ENCODE data around the gene CTR9. TPM values are rescaled to one million over a fixed set of nuclear protein-coding genes. Genes with fewer than 3 reads are reported as not detected.
A peak's percentile ranks its signal among the peaks of the same experiment; 100 is the strongest.
"Not testable (repeated sequence)": the region's sequence is repeated elsewhere in the genome, so short reads cannot be mapped to it uniquely, and the experiment has no call there.

The CTR9 gene
- total RNA-seq, 8 experiments from 2014 or later, result 19.8 to 55.0 (median 30.6) TPM

DNA sequence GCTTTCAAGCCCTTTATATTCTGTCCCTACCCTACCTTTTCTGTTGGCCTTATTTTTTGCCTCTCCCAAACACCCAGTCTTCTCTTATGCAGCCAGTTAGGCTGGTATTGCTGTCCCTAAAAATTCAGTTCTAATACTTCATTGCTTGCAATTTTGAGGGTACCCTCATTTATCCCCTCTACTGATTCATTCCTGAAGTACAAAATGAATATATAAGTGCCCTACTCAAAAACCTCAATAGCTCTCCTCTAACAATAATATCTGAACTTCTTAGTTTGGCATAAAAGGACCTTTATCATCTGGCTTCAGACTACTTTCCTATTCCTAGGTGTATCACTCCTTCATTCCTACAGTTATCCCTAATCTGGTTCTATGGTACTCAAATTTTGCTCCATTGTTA is 62.9 kb downstream of the CTR9 start:
- H3K4me3 ChIP-seq, result no peak overlapping the region
- no peak overlapping the region for H3K27ac ChIP-seq
- no peak for ATAC-seq (replicated peaks in 6 of 8)
- peaks cover 0 to 6% of the 10 kb centered on the region in 2 donors for H3K4me1 ChIP-seq (replicated peaks in 1 of 2)
- in situ Hi-C loops (cut with MboI; ENCODE audit: low pct_unique_long_range_greater_than_20kb in 2 of 9, low sequenced_read_pairs in 9 of 9, unreplicated experiment in 9 of 9), result no loop called here

DNA sequence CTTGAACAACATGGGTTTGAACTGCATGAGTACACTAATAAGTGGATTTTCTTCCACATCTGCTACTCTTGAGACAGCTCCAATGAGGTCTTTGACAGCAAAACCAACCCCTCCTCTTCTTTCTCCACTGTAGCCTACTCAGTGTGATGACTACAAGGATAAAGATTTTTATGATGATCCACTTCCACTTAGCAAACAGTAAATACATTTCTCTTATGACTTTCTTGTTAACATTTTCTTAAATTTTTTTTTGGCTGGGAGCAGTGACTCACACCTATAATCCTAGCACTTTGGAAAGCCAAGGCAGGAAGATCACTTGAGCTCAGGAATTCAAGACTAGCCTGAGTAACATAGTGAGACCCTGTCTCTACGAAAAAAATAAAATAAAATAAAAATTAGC is 67.5 kb downstream of the CTR9 start:
- H3K4me1 ChIP-seq (replicated peaks in 1 of 2), result peaks cover 0 to 7% of the 10 kb centered on the region in 2 donors
- peak in 1 of 8 experiments; percentile 39 for ATAC-seq (replicated peaks in 6 of 8)
- in situ Hi-C loops (cut with MboI; ENCODE audit: low pct_unique_long_range_greater_than_20kb in 2 of 9, low sequenced_read_pairs in 9 of 9, unreplicated experiment in 9 of 9), result no loop called here
- no peak overlapping the region for H3K4me3 ChIP-seq
- 0 to 100% (median 83%) methylated on average over 1 of the region's 1 CpG; no CpG with 5 or more reads in 3 of the 10 experiments for WGBS, 10 experiments
- no peak overlapping the region for H3K27ac ChIP-seq

- H3K4me3 ChIP-seq; ATAC-seq (replicated peaks in 6 of 8); H3K27ac ChIP-seq; in situ Hi-C loops (cut with MboI; ENCODE audit: low pct_unique_long_range_greater_than_20kb in 2 of 9, low sequenced_read_pairs in 9 of 9, unreplicated experiment in 9 of 9): not testable (repeated sequence)
- 70 to 86% methylated on average over 2 of the region's 3 CpGs; no CpG with 5 or more reads in 8 of the 10 experiments for WGBS, 10 experiments
- peaks cover 0 to 10% of the 10 kb centered on the region in 2 donors for H3K4me1 ChIP-seq (replicated peaks in 1 of 2)
These were observed 71.4 kb downstream of the CTR9 start for GRCh38 chr11:10822491-10822890.

DNA sequence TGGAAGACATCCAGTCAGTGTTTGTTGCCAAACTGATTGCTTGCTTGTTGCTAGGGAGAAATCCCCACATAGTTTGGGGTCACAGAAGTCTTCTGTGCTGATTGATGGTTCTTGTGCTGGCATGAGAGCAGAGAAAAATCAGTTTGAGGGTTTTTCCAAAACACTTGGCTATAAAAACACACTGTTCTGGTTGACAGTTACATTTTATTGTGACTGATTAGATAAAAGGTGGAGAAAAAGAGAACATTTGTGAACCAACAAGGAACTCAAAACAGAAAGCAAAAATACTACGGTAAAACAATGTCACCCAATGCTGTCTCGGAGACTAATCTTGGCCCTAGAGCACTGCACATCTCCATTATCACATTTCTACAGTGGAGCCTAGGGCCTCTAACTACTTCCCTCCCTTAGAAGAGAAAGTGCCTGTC is 72.1 kb downstream of the CTR9 start:
- Histone ChIP-seq H3K4me1 (replicated peaks in 1 of 2) (peaks cover 0 to 10% of the 10 kb centered on the region in 2 donors), H3K27ac (no peak overlapping the region), H3K4me3 (no peak overlapping the region)
- peak in 1 of 8 experiments; percentile 31 for ATAC-seq (replicated peaks in 6 of 8)
- WGBS, 10 experiments, result 17 to 100% (median 53%) methylated on average over 1 to 2 of the region's 2 CpGs; no CpG with 5 or more reads in 2 of the 10 experiments
- in situ Hi-C loops (cut with MboI; ENCODE audit: low pct_unique_long_range_greater_than_20kb in 2 of 9, low sequenced_read_pairs in 9 of 9, unreplicated experiment in 9 of 9), result no loop called here

- no peak overlapping the region for H3K27ac ChIP-seq
- WGBS, 10 experiments, result 80 to 100% (median 83%) methylated on average over 1 to 3 of the region's 3 CpGs; no CpG with 5 or more reads in 3 of the 10 experiments
These were observed 73.8 kb downstream of the CTR9 start for GRCh38 chr11:10824888-10825287.

GRCh38 chr11:10828402-10828801 is 77.4 kb downstream of the CTR9 start:
- no peak overlapping the region for H3K4me3 ChIP-seq
- ATAC-seq (replicated peaks in 6 of 8), result no peak
- H3K27ac ChIP-seq, result no peak overlapping the region
- WGBS, 10 experiments, result 33 to 100% (median 81%) methylated on average over 1 to 2 of the region's 2 CpGs; no CpG with 5 or more reads in 4 of the 10 experiments
- in situ Hi-C loops (cut with MboI; ENCODE audit: low pct_unique_long_range_greater_than_20kb in 2 of 9, low sequenced_read_pairs in 9 of 9, unreplicated experiment in 9 of 9), result no loop called here
- H3K4me1 ChIP-seq (replicated peaks in 1 of 2), result peaks cover 0 to 4% of the 10 kb centered on the region in 2 donors

More at GRCh38 chr11:10824888-10825287, 73.8 kb downstream of the CTR9 start:
- H3K4me3 ChIP-seq, result no peak overlapping the region
- peaks cover 0 to 10% of the 10 kb centered on the region in 2 donors for H3K4me1 ChIP-seq (replicated peaks in 1 of 2)
- no peak for ATAC-seq (replicated peaks in 6 of 8)
- in situ Hi-C loops (cut with MboI; ENCODE audit: low pct_unique_long_range_greater_than_20kb in 2 of 9, low sequenced_read_pairs in 9 of 9, unreplicated experiment in 9 of 9), result no loop called here

DNA sequence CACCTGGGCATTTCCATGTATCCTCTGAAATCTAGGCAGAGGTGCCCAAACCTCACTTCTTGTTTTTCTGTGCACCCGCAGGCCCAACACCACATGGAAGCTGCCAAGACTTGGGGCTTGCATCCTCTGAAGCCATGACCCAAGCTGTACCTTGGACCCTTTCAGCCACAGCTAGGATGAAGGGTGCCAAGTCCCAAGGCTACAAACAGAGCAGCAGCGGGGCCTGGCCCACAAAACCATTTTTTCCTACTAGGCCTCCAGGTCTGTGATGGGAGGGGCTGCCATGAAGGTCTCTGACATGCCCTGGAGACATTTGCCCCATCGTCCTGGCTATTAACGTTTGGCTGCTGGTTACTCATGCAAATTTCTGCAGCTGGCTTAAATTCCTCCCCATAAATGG is 78.1 kb downstream of the CTR9 start:
- in situ Hi-C loops (cut with MboI; ENCODE audit: low pct_unique_long_range_greater_than_20kb in 2 of 9, low sequenced_read_pairs in 9 of 9, unreplicated experiment in 9 of 9), result no loop called here
- Histone ChIP-seq H3K4me3 (no peak overlapping the region), H3K27ac (no peak overlapping the region), H3K4me1 (replicated peaks in 1 of 2) (no peaks in the 10 kb centered on the region)
- no peak for ATAC-seq (replicated peaks in 6 of 8)
- WGBS, 10 experiments, result 53 to 100% (median 82%) methylated on average over 1 to 3 of the region's 4 CpGs; no CpG with 5 or more reads in 4 of the 10 experiments

Other genes with a start within 250 kb of the CTR9 start
- 10 to 100 TPM; 19.0 to 44.3 (median 21.9) TPM for gene RNF141, start 210.1 kb upstream of the CTR9 start, total RNA-seq
- under 1 TPM in 7 of 8 experiments, not detected in 1; 0.09 to 1.00 (median 0.24) TPM for gene LYVE1, start 182.6 kb upstream of the CTR9 start, total RNA-seq
- 1 to 10 TPM in 2 of 8 experiments, under 1 TPM in 6; 0.13 to 6.1 (median 0.64) TPM for gene IRAG1, start 57.5 kb upstream of the CTR9 start, total RNA-seq
- 100 to 1,000 TPM; 489 to 880 (median 640) TPM for gene EIF4G2, start 57.7 kb downstream of the CTR9 start, total RNA-seq
- gene ZBED5, start 106.8 kb downstream of the CTR9 start, total RNA-seq, result 10 to 100 TPM; 21.7 to 65.3 (median 52.0) TPM

All from motor neuron (in vitro differentiated cells).